GM18858 (cell line): Measurements from ENCODE around the gene RIN3.

Experiments used
- ATAC-seq: cut with Tn5 transposase; IDR thresholded peaks from one replicate; pipeline ENCODE4 v1.9.1; 2021; ENCODE audit not compliant: unreplicated experiment

RIN3 gene

DNA sequence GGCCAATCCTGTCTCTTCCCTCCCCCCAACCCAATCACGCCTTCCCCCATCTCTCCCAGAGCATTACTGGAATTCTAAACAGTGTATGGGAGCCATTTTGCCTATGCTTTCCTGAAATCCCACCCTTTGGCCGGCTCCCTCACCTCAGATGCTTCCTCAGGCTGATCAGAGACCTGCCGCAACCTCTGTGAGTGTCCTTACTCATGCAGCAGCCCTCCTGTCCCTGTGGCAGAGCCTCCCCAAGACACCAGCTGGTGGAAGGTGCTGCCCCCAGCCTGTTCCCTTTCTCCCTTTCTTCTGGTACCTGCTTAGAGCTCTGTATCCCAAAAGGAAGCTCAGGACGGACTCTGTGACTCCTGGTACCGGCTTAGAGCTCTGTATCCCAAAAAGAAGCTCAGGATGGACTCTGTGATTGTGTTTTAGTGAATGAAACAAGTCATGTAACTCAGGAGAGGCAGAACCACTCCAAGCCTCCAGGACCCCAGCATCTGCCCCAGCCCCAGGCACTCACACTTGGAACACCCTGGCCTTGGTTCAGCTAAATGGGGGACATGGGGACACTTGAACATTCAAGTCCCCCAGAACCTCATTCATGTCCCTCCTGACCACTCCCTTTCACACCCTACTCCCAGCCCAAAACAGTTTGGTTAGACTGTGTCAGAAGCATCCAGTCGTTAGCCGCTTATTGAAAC lies 29.3 kb upstream of the RIN3 start:
- ATAC-seq: no peak

DNA sequence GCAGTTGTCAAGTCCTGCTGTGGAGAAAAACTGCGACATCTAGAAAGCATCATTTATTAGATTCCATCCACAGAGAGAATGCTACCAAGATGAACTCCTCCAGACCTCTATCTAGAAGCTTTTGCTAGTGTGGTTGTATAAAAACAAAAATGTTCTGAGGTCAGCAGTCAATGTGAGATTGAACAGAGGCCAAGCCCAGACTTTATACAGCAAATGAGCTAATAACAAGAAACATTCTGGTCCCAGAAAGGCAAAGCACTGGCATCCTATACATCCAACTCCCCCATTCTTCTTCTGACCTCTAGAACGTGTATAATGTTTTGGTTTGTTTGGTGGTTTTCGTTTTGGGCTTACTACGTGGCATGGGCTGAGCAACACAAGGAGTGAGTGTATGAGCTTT lies 26.7 kb upstream of the RIN3 start:
- no peak for ATAC-seq

DNA sequence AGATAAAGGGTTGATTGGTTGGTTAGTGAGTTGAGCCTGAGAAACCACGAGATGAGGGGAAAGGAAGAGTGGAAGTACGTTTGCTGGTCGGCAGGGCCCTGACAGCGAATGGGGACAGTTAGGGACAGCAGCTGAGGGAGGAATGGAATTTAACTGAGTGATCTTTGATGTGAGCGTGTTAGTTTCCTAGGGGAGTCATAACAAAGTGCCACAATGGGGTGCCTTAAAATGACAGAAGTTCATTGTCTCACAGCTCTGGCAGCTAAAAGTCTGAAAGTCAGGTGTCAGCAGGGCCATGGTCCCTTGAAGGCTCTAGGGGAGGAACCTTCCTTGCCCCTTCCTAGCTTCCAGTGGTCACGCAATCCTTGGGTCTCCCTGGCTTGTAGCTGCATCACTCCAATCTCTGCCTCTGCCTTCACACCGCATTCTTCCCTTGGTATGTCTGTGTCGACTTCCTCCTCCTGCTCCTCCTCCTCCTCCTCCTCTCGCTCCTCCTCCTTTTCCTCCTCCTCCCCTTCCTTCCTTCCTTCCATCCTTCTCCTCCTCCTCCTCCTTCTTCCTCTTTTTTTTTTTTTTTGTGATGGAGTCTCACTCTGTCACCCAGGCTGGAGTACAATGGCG lies 26.0 kb upstream of the RIN3 start:
- no peak for ATAC-seq

DNA sequence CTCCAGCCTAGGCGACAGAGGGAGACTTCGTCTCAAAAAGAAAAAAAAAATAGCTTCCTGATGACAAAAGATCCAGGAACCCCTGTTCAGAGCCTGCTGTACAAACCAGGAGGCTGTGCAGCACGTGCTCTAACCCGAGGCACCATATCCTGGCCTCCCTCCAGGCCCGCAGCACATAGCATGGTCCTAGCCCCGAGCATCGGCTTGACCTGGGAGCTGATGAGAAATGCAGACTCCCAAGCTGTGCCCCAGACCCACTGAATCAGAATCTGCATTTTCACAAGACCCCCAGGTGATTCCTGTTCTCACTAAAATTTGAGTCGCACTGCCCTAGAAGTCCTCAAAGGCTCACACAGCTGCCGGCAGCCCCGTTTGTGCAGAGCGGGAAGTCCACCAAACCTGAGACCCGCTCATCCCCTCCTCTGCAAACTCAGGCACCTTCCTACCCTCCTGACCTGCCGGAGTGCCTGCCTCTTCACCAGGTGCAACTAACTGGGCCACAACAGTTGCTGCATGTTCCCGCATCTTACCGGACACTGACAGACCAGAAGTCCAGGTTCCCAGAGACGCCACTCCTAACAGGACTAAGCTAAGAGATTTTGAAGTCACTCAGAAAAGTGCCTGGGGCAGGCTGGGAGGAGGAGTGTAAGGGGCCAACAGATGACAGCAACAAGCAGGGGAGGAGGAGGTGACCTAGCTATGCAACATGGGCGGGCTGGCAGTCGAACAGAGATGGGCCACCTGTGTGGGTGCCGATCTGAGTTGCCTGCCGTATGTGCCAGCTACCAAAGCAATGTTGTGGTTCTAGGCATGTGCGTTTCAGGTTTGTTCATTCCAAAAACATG lies 24.0 kb upstream of the RIN3 start:
- ATAC-seq: no peak

DNA sequence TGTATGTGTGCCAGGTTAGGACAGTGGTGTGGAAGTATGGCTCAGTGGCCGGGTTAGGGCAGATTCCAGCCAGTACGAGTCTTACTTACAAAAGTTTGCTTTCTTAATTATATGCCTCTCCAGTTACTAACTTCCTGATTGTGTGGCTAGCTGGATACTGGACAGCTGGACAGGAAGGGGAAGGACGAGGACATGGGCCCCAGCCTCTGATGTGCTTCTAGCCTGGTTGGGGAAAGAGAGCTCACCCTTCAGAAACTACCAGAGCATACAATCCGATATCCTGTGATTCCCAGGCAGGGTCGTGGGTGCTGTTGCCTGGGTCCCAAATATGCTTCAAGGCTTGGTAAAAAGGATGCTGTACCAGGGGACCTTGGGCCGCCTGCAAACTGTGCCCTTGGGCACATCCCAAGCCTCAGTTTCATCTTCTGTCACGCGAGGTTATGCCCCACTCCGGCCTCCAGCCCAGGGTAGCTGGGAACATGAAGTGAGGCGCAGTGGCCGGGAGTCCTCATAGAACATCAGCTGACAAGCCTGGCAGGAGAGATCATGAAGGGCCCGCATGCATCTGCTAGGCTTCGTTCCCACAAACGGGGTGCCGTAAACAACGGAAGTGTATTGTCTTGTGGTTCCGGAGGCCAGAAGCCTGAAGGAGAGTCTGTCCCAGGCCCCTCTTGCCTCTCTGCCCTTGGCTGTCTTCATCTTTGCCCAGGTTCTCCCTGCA lies 23.2 kb upstream of the RIN3 start:
- no peak for ATAC-seq

DNA sequence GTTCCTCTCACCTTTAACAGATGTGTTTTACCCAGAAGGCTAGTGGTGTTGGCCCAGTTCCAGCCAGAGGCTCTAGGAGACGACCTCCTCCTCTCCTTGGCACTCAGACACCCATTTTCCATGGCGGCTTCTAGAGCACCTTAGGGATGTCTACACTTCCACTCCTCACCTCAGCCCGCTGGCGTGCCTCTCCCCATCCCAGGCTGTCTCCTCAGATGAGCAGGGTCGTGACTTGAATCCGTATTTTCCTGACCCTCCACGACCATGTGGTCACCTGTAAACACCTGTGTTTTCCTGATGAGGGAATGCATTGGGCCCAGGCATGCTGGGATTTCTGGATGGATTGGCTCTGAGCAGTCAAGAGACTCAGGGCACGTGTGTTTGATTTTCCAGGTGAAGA lies 21.8 kb upstream of the RIN3 start:
- ATAC-seq: no peak

DNA sequence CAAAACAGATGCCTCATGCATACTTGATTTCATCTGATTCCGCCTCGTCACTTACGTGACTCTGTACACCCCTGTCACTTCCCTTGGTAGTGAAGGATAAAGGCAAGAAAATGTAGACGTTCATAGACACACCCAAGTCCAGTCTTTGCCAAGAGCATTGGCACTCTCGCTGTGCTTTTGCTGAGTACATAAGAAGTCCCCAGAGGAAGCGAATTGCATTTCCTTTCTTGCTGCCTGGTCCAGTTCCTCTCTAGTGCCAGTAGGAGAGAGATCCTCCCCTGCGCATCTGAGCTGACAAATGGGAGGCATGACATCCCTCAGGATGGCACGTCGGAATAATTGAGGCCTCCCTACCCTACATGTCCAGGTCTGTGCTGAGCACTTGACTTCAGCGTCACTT lies 21.3 kb upstream of the RIN3 start:
- ATAC-seq: no peak

DNA sequence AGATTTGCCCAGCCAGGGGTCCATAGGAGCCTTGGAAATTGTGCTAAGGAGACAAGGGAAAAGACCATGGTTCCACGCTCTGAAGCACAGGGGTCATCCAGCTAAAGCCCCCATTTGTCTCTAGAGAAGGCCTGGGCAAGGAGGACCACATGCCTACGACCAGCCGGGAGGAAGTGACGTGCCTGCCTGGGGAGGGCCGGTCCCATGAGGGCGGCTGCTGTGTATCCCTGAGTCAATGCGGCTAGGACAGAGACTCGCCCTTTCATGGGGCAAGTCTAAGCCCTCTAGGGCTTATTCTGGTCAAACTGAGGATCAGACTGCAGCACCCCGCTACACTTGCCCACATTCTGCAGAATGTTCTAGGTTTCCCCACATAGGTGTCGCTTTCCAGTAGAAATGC lies 20.6 kb upstream of the RIN3 start:
- ATAC-seq: no peak

DNA sequence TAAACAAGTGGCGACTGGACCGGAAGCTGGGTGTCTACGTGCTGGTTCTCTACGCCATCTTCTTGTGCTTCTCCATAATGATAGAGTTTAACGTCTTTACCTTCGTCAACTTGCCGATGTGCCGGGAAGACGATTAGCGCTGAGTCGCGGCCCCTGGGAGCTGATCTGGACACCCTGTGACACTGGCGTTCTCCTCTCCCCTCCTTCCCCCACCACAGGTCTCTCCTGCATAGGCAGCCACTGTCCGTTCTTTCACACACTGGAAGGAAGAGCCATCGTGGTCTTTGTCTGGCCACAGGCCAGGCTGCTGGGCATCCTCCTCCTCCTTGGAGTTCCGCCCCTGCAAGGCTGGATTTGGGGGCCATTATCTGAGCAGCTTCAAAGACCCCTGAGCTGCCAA lies 20.1 kb upstream of the RIN3 start:
- ATAC-seq: no peak

DNA sequence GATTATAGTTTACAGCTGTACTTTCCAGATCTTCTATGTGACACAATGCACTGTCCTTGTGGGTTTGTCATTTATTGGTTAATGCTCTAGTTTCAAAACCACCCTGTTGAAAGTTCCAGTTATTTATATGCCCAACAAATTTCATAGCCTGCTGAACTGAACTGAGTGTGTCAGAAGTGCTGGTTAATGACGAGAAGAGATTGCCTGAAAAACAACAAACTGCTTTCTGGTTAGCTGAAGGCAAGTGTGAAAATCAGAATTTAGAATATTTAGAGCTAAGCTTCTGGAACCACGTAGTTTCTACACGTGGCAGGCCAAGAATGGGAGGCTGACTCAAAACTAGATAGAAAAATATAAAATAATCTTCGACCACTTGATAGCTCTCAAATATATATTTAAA lies 19.1 kb upstream of the RIN3 start:
- peak; percentile 63 for ATAC-seq

DNA sequence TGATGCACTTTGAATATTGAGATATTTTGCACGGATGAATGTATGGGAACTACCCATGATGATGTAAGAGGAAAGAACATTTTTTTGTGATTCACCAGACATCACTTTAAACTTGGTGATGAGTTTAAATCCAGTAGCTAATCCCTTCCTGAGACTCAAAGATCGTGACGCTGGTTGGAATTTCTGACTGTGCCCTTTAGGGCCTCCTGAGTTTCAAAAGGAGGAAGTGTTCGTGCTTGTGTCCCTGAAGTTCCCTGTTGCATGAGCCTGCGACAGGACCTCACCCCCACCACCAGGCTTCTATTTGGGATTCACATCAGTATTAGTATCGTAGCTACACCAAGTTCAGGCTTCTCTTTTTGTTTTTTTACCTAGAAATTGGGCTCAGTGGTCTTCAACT lies 18.6 kb upstream of the RIN3 start:
- no peak for ATAC-seq

DNA sequence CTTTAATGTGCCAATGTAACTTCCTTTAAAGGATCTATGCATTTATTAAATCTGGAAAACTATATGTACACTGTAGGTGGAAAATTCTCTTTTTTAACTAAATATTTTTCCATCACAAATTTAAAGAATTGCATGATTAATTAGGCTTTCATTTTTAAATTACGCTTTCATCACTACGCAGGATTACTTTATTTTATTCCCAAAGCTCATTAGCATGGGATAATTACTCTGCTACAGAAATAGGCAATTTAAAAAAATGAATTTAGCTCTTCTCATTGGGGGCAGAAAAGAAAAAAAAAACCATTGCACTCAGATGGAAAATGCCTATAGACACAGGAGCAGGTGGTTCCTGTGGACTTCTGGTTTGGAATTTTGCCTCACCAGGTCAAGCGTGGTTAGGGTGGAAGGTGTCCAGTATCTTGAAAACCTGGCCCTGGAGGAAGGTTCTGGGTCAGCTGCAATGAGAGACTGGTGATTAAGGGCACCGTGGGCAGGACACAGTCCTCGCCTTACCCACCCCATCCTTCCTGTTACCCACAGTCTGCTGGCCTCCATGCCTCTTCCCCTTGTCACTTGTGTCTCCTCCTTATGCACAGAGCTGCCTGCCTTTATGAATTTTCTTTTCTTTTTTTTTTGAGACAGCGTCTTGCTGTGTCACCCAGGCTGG lies 17.3 kb upstream of the RIN3 start:
- ATAC-seq: no peak

DNA sequence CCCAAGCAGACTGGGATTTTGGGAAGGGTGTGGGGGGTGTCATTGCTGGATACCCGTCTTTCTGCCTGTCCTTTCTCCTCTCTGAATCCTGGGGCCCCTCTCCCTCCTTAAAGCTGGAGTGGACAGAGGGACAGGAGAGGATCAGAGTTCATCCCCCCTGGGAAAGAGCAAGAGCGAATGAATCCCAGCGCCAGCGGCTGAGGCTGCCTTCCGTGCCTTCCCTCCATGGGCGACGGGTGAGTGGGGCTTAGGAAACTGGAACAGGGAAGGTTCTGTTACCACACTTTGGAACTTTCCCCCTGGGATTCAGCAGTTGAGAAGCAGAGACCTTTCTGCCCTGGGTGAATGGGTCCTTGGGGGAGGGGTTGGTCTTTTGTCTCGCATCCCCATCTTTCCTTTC lies 16.2 kb upstream of the RIN3 start:
- no peak for ATAC-seq

DNA sequence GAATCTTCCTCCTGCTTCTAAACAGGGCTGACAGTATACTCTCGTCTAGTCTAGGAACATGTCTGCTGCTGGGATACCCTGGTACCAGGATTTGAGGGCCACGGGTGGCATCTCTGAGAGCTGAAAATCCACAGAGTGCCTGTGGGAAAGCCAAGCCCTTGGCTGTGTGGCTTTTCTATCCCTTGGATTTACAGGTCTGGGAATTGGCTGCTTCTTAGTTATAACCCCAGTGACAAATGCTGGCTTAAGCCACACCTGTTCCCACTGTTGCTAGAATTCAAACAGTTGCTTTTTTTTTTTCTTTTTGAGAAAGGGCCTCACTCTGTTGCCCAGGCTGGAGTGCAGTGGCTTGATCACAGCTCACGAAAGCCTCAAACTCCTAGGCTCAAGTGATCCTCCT lies 14.3 kb upstream of the RIN3 start:
- no peak for ATAC-seq

DNA sequence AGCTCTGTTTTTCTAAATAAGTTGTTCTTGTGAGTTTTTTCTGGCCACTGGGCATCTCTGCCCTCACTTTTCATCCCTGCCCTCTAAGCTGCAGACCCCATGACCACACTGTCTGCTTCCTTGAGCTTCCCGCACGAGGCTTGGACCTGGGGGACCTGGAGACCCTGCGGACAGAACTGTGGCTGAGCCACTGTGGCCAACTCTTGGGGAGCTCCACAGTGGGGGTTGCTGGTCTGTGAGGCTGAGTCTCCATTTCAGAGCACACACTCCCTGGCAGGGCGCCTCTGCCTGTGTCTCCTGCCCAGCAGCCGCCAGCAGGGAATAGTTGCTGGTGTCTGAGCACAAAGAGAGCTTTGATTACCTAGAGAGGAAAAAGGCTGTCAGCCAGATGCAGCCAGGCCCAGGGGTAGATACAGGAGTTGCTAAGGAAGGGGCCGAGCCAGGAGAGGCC lies 13.1 kb upstream of the RIN3 start:
- ATAC-seq: no peak

DNA sequence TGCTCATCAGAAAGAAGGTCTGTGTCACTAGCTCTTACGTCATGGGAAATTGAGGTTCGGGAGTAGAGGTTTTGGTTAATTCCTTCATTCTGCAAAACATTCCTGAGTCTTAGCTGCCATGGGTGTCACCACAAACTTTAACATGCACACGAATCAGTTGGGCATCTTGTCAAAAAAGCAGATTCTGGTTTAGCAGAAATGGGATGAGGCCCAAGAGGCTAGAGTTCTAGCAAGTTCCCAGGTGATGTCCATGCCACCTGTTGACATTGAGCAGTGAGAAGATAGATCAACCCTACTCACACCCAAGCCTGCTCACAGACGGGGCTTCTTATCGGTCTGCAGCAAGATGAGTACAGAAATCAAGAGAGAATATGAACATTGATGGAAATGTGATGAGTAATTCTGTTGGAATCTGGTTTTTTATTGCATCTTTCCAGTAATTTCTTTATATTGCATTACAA lies 11.7 kb upstream of the RIN3 start:
- ATAC-seq: no peak

DNA sequence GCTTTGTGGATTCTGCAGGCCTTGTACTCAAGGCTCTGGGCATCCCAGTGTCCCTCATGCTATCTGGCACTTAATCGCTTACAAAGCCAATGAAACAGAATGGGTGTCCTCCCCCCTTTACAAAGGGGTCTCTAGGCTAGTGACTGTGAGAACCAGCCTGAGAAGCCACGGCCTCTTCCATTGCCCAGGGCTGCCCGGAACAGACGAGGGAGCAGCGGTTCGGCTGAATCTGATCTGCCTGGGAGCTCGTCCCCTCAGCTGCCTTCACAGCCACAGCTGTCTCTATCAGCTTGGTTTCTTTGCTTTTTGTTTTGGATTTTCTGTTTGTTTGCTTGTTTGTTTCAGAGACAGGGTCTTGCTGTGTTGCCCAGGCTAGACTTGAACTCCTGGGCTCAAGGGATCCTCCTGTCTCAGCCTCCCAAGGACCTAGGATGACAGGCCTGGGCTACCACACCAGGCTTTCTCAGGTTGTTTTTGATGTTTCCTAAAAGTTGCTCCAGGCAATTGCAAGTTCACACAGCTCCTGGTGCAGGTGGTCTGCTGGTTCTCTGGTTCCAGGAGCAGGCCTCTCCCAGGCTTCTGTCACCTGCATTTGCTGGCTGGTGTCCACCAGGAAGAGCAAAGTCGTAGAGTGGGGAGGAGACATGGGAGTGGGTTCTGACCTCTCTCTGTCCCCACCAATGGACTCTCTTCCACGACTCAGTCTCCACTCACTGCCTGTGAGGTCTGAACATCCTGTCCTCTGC lies 10.9 kb upstream of the RIN3 start:
- no peak for ATAC-seq

DNA sequence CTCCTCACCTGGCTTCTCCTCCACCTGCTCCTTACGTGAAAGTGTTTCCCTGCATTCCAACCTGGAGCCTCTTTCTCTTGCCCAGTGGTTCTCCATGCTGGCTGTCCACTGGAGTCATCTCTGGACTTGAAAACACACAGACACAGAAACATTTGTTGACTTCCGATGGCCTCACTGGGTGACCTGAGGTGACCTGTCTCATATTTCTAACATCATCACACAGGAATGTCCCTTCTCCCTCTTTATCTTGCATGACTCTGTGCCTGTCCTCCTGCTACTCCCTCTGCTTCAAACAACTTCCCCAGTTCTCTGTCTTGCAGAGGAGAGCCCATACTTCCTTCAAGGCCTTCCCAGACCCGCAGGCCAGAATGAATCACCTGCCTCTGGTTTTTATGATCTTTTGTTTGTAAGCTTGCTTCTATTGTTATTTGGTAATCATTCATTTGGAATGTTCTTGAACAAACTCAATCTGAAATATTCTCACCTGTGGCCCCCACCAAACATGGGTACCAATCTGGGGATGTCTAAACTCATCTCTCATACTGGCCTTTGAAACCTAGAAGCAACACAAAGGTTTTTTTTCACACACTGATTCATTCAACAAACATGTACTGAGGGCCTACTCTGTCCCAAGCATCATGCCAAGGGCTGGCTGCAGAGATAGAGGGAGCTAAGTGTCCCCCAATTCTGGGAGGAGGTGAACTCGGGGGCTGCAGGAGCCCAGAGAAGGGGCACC lies 9.7 kb upstream of the RIN3 start:
- no peak for ATAC-seq

DNA sequence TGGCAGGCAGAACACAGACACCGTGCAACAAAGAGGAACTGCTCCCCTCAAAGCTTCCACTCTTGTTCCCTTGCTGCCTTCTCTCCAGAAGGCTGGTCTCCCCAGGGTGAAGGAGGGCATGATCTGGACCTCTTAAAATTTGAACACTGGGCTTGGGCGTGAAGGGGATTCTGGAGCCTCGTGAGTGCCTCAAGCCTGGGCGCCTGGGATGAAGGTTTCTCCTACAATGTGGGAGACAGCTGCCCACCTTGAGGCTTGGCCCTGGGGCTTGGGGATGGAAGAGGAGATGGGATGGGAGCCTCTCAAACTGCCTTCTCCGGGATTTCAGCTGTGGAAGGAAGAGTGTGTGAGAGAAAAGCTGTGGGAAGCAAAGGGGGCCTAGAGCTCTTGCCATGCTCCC lies 7.8 kb upstream of the RIN3 start:
- ATAC-seq: no peak
